GOT3 (cell line): ENCODE measurements around the gene BCL11B.

Source experiments
- DNase-seq: peaks from one replicate; lab custom pipeline; 2025; ENCODE audit warnings: mixed read lengths; lab: John Stamatoyannopoulos, UW

The BCL11B gene

DNA sequence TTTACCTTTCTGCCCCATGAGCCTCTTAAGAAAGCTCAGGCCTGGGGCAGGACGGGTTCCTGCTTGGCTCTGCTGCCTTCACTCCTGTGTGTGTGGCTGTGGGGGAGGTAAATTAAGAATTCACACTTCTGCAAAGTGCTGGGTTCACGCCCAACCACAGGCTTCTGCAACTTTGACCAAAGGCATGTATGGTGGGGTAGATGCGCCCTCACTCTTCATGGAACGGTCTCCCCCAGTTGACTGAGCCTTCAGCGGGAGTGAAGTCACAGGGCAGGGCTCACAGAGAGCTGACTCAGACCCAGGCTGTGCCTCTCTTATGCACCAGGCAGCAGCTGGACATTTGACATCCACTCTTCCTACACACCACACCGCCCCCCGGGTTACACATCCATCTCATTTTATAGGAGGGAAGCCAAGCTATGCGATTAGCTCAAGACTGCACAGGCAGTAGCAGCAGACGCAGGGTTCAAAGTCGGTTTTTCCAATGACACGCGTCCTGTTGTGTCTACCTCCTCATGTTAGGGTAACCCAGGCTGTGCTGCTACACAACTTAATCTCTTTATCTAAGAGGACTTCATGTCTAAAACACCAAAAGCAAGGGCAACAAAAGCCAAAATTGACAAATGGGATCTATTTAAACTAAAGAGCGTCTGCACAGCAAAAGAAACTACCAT, 15.4 kb upstream of the BCL11B start:
- DNase-seq: no peak

DNA sequence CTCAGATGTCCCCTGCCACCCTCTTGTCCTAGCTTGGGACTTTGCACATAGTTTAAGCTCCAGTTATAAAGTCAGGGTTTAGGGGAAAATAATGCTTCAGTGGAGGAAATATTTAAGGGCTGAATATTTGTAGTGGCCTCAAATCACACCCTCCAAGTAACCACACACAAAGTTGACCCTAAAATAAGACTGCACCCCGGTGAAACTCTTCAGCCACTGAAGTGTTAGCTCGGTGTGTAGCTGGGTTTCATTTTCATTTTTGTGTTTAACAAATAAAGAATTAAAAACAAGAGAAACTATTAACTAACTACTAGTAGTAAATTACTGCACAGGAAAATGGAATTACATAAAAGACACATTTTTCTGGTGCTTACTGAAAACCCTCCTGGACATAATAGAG, 14.8 kb upstream of the BCL11B start:
- DNase-seq: no peak

DNA sequence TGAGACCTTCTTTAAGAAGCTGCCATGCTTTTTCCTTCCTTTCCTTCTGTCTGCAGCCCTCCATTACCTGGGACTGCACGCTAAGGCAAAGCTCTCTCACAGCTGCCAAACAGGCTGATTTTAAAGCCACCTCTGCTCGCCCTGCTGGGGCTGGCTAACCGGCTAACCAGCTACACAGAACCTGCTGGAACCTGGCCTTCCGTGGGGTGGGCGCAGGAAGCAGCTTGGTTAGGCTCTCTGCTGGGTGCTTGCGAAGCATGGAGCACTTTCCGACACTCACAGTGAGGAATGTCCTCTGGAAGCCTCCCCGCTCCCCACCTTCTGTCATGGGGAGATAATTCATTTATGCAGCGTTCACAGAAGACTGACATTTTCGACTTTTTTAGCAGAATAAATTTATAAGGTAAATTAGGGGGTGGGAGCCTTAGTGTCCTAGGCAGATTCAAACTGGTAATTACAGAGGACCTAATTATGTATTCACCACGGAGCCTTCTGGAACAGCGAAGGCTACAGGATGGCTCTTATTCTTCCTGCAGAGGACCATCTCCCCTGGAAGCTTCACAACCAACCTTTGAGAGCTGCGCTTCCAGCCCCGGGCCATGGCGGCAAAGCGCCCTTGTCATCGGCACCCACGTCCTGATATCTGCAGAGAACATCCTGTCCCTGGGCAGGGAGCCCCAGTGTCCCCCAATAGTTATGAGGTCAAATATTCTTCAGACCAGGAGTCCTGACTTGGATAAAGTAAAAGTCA, 12.4 kb upstream of the BCL11B start:
- DNase-seq: no peak

DNA sequence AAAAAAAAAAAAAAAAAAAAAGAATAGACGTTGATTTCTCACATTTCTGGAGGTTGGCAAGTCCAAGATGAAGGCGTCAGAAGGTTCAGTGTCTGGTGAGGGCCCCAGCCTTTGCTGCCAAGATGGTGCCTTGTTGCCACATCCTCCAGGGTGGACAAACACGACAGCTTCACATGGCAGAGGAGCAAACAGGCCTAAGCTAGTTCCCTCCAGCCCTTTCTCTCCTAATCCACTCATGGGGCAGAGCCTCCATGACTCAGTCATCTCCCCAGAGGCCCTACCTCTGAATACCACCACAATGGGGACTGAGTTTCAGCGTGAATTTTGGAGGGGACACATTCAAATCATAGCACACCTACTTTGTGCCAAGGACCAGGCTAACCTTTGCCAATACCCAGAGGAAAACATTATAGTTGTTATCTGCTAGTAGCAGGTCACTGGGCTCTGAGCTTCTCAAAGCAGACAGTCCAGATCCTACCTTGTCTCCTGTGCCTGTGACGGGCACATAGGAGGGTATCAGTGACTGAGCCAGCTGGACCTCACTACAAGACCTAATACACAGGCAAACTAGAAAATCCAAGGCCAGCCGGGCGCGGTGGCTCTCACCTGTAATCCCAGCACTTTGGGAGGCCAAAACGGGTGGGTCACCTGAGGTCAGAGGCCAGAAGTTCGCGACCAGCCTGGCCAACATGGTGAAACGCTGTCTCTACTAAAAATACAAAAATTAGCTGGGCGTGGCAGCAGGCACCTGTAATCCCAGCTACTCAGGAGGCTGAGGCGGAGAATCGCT, 10.5 kb upstream of the BCL11B start:
- no peak for DNase-seq

DNA sequence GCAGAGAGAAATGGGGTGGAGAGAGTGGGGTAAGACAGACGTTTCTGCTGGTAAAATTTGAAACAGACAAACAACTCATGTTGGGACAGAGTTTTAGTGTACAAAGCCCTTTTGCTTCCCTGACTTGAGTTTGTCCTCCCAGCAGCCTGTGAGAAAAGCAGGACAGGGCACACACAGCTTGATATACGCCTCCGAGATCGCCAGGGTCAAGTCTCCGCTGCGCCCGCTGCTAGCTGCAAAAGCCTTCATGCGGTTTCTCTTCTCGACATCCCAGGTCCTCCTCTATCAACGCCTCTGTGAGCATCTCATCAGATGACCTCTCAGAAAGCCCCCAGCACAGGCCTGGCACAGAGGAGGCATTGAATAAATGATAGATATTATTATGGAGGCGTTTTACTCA, 9.4 kb upstream of the BCL11B start:
- DNase-seq: no peak

DNA sequence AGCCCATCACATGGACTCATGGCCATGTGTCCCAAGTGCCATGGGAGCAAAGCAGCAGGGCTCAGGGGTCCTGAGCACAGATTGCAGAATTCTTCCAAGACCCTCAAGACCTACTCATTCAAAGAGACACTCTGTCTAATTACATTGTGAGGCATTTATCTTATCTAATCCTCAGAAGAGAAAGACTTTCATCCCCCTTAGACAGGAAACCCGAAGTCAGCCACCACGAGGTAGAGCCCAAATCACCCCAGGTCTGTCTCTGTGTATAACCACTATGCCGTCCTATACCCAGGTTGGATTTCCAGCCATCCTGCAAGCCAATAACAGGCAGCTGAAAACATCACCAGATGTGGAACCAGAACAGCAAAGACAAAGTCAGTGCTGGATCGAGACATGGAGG, 8.9 kb upstream of the BCL11B start:
- no peak for DNase-seq

DNA sequence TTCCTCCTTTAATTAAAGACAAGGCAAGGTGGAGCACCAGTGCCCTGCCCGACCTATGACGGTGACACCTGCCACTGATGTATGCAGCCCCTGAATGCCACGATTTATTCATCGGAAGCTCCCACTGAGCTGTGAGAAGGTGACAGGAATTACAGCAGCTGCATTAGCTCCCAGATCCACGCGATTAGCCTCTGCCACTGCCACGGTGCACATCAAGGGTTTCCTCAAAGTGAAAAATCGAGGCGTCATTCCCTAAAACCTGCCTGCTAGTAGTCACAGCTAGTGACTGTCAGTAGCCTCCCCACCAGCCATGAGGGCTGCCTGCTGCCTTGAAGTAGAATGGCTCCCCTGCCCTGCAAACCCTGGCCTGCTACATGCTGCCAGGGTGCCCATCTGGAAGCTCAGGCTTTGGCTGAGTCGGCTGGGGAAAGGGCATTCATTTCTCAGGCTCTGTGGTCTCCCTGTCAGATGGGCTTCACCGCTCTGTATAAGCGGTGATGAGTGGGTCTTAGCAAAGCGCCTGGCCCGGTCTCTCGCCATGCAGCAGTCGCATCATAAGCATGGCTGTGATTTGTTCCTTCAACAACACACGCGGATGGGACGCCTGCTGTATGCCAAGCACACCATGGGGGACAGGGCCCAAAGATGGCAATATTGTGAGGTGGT, 8.2 kb upstream of the BCL11B start:
- DNase-seq: no peak

DNA sequence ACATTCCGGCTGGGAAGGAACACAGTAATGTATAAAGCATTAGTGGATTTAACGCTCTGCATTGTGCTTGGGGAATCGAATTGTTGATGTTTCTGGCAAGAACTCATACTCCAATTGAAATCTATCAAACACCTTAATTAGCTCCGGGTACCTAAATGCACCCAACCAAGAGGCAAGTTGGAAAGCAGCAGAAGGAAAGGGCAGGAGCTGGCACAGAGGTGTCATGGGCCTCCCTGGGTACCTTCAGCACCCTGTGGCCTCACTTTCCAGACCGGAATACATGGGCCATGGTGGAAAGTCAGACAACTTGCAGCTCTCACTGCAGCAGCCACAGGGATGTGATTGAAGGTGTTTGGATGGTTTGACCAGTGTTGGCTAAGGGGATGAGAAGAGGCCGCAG, 6.8 kb upstream of the BCL11B start:
- DNase-seq: no peak

DNA sequence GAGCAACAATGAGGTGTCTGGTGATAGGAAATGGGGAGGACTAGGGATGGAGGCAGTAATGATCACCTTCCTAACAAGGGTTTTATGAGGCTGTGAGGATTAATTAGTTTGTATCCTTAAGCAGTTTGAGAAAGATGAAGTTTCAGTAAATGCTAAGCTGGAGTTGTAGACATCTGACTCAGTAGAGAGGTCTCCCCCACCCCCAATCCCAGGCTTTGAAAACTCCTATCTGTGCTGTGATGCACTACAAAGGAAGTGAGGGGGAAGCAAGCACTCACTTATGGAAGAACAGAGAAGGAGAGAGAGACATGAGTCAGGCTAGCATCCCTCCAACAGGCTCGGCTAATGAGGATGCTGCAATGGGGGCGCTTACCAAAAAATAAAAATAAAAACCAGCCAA, 5.5 kb upstream of the BCL11B start:
- DNase-seq: no peak

DNA sequence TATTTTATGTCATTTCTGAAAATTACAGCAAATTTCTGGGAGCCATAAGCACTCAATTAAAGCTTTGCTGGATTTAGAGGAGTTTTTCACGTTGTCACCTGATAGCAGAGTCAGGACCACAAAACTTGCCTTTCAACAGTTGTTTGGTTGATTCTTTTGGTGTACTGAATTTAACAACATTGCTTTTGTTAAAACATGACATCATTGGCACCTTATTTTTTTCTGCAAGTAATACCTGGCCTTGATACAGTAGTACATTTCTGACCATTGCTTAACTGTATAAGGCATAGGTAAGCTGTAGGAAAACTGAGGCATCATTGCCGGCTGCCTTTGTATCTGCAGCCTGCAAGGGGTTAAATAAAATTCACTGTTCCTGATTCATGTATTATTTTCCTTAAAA, 4.5 kb upstream of the BCL11B start:
- DNase-seq: no peak

DNA sequence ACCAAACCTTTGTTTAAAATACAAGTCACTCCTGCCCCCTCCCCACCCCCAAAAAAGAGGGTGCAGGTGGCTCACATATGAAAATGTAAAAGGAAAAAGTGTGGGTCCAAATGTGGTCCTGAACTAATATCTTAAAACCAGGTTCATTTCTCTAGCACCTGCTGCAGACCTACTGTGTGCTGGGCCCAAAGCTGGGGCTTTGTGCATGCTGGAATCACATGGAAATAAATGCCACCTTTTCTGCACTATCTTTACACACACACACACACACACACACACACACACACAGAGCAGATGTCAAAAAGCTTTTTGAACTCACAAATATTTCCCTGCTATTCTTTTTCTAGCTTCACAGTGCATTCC, 3.2 kb upstream of the BCL11B start:
- no peak for DNase-seq

DNA sequence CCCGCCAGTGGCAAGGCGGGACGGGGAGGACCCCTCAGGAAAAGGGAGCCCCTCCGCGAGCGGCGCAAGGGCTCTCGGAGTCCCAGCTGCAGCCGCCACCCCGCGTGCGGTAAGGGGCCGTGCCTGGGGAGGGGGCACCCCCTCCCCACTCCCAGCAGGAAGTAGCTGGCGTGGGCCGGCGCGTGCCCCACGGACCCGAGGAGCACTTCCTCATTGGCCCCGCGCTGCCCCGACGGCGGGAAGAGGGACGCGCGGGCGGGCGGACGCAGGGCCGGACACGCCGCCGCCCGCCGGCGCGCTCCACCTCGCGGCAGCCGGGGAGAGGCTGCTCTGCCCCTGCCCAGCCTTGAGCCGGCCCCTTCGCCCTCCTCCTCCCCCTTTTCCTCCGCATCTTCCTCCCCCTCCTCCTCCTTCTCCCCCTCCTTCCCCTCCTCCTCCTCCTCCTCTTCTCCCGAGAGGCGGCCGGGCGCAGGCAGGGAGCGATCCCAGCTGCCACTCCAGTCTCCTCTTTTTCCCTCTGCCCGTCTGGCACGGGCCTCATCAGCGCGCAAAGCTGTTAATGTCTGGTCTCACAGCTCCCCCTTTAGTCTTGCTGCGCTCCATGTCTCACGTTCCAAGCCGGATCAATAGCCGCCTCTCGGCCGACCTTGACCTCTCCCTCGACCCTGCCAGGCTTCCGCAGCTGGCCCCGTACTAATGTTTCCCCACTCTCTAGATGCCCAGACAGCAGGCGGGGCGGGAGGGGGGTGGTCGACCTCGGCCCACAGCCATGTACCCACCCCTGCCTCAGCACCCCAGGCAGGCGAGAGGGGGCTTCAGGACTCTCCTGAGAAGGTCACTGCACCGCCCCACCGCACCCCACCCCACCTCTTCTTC, 2.6 kb upstream of the BCL11B start:
- no peak for DNase-seq

DNA sequence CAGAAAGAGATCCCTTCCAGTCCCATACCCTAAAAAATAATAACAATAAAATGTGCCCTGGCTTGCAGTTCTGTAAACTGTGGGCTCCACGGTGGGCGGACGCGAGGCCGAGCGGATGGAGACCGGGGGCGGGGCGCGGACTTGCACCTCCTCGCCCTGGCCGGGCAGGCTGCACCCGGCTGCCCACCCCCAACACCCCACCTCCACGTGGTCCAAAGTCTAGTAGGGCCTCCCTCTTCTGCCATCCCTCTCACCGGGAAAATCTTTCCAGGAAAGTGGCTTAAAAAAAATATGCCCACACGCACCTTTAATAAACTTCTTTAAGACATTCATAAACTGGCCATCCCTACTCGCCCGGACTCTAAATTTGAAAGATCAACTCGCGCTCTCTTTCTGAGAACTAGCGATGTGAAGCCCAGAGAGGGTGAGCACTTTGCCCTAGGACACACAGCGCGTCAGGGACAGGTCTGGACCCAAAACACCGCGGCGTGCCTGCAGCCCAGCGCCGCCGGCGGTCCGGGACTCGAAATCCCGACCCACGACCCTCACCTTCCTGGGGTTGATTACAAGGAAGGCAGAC, 1.9 kb upstream of the BCL11B start:
- DNase-seq: no peak

DNA sequence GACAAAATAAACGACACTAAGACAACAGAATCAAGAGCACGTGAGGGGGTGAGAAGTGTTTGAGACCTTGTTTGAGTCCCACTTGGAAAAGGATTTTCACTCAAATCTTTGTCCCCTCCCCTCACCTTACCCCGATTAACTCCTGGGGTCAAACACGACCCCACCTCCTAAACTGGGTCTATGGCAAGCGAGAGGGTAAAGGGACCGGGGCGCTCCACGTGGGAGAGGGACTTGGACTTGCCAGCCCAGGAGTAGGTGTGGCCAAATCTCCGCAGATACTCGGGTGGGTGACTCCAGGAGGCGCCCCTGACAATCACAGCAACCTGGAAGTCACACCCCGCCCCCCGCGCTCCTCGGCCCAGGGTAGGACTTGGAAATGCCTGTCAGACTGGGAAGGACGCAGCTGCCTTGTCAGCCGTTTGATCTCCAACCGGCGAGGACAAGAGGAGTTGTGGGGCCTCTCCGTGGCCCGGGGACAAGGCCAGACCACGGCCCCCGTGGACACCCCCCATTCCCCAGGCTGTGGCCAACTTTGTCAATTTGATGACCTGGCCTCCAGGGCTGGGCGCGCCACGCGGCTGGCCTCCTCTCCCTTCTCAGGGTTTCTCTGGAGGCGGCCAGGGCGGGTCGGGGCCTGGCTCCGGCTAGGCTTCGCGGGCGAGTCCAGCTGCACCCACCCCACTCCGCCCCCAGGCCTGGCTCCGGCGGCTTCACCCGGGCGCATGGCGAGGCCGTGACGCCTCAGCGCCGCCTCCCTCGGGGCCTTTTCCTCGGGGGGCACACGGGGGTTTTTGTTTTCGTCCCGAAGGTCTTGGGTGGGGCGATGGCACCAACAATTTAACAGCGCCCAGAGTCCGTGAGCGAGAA, 1.1 kb upstream of the BCL11B start:
- DNase-seq: no peak

DNA sequence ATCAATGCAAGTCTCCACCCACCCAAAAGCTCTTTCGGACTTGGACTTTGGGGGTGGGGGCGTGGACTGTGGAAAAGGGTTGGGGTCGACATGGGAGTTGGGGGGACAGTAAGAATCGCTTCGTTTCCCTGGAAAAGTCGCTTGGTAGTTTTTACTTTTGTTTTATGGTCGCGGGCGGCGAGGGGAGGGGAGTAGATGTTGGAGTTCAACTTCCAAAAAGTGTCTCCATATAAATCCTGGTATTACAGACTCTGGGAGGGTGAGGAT, 568 bp upstream of the BCL11B start:
- DNase-seq: no peak

DNA sequence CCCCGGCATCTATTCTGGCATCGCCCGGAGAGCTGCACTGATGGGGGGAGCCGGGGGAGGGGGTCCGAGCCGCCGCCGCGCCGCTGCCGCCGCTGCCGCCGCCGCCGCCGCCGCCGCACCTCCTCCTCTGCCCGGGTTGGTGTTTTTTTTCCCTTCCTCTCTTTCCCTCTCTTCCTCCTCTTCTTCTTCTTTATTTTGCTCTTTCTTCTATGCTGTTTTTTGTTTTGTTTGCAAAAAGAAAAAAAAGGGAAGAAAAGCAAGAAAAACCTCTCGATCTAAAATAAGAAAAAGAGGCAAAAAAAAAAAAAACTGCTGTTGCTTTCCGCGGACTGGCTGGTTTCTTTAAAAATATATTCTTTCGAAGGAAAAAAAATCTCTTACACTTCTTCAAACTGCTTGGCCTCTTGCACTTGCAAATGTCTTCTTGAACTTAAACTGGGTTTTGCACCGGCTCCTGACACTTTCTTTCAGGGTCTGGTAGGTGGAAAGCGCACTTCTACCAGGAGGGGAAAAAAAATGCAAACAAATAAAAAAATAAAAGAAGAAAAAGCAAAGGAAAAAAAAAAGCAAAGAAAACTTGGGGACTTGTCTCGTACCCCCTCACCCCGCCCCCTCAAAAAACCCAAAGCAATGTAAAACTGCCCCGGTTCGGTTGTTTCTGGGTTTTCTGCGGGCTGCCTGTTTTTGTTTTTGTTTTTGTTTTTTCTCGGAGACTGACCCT, 616 bp downstream of the BCL11B start:
- no peak for DNase-seq

DNA sequence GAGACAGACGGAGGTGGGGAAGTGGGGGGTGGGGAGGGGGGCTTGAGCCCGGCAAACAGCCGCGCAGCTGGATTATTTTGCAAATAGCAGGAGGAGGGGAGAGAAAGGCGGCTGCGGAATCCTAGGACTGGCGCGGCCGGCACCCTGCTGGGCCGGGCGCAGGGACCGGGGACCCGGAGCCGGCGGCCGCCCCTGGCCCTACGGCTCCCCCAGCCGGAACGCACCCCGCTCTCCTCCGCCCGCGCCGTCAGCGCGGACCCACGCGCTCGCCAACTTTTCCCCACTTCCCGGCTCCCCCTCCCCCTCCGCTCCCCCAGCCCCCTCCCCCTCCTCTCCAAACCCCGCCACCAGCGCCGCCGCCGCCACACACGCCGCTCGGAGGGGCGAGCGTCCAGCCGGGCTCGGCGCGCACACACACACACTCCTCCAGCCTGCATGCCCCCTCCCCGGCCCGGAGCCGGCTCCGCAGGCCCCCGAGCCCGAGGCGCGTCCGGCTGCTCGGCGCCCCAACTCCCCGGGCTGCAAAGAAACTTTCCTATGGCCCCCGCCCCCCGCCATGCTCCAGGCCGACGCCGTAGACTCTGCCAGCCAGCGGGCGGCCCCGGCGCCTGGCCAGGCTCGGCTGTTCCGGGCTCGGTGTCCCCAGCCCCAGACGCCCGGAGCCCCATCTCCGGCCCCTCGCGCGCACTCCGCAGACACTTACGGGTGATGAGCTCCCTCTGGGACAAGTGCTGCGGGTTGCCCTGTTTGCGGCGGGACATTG, 1.4 kb downstream of the BCL11B start:
- DNase-seq: no peak

DNA sequence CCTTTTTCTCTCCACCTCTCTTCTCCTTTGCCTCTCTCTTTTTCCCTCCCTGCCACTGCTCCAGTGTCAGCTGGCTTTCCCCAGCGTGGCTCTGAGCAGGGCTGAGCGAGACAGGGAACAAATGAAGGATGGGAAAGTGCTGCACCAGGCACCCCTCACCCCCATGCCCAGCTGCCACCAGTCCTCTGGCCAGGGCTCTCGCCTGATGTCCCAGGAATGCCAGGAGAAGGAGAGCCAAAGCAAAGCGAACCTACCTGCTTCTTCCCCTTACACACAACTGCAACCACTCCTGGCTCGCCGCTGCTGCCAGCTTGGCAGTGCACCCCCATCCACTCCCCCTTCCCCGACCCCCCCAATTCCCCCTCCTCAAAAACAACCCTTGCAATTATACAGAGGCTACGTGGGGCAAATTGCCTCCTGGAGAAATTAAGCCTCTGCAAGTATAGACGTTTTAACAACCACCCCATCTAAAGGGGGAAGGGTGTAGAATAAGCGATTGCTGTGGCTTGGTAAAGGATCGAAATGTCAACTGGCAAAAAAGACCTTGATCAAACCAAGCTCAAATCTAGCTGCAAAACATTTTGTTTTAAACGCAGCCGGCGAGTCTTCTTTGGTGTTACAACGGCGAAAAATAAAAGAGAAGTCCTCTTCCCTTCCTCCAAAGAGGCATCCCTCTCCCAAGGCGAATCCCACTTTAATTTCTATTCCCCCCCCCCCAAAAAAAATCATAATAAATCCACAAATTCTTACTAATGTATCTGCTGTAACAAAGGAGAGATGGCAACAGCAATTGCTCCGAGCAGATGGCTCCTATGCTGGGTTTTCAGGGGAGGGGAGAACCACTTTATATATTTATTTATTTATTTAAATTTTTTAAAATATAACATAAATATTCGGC, 2.9 kb downstream of the BCL11B start:
- no peak for DNase-seq
